GM19035 (cell line): ENCODE results near the gene ALX1.
"Not testable (repeated sequence)": the region's sequence is repeated elsewhere in the genome, so short reads cannot be mapped to it uniquely, and the experiment has no call there.

ENCODE experiments used
- ATAC-seq: cut with Tn5 transposase; IDR thresholded peaks from one replicate; pipeline ENCODE4 v1.9.1; 2021; ENCODE audit not compliant: unreplicated experiment

ALX1 gene

GRCh38 chr12:85299053-85299452 is 19.0 kb downstream of the ALX1 start:
- no peak for ATAC-seq

DNA sequence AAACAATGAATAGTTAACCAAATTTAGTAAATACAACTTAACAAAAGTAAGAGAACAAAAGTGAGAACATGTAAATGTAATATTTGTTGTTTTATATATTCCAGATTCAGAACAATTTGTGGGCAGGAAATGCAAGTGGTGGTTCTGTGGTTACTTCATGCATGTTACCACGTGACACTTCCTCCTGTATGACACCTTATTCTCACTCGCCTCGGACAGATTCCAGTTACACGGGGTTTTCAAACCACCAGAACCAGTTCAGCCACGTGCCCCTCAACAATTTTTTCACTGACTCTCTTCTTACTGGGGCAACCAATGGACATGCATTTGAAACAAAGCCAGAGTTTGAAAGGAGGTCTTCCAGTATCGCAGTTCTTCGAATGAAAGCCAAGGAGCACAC is 21.0 kb downstream of the ALX1 start:
- ATAC-seq = no peak

GRCh38 chr12:85308374-85308773 is 28.4 kb downstream of the ALX1 start:
- no peak for ATAC-seq

- ATAC-seq = no peak
Measured at GRCh38 chr12:85309125-85309566, 29.1 kb downstream of the ALX1 start.

GRCh38 chr12:85310025-85310424 is 30.0 kb downstream of the ALX1 start:
- ATAC-seq = no peak

- ATAC-seq = no peak
Measured at GRCh38 chr12:85310456-85311076, 30.5 kb downstream of the ALX1 start.

- ATAC-seq = not testable (repeated sequence)
Measured at GRCh38 chr12:85317866-85318636, 38.0 kb downstream of the ALX1 start.

GRCh38 chr12:85322715-85323114 is 42.7 kb downstream of the ALX1 start:
- no peak for ATAC-seq

- ATAC-seq = no peak
Measured at GRCh38 chr12:85325442-85325841, 45.4 kb downstream of the ALX1 start.

- no peak for ATAC-seq
Measured at GRCh38 chr12:85329913-85330312, 49.9 kb downstream of the ALX1 start.

DNA sequence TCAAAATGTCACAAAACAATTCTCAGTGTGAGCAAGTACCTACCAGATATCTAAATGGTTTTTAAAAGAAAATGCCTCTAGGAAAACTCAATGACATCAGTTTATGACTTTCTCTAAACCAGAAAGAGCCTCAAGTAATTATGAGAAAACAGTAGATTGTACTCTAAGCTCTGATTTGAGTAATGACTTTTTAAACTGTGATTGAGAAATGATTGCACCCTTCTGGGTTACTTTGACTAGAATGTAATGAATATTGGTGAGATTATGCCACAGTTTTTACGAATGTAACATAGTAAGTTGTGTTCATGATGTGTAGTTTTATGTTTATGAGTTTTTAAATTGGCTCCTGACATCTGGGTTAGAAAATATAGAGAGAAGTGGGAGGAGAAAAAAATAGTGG is 68.8 kb downstream of the ALX1 start:
- ATAC-seq = no peak

- ATAC-seq = no peak
Measured at GRCh38 chr12:85350356-85350755, 70.3 kb downstream of the ALX1 start.
